GM04504 (cell line): ENCODE data around the gene UST.
A peak's percentile ranks its signal among the peaks of the same experiment; 100 is the strongest.
"Not testable (repeated sequence)": the region's sequence is repeated elsewhere in the genome, so short reads cannot be mapped to it uniquely, and the experiment has no call there.

Experiments used
- DNase-seq: peaks from one replicate; pipeline ENCODE4 v3.0.0-alpha.2; 2012; ENCODE audit warnings: low read depth

Gene UST

GRCh38 chr6:148951662-148952061 is 204.8 kb downstream of the UST start:
- DNase-seq: no peak

- peak; percentile 62 for DNase-seq
Observed at GRCh38 chr6:148952147-148953035, 205.6 kb downstream of the UST start.

GRCh38 chr6:148954461-148954860 is 207.6 kb downstream of the UST start:
- DNase-seq: no peak

GRCh38 chr6:148954934-148955333 is 208.1 kb downstream of the UST start:
- DNase-seq: no peak

GRCh38 chr6:148955441-148955840 is 208.6 kb downstream of the UST start:
- DNase-seq: no peak

- not testable (repeated sequence) for DNase-seq
Observed at GRCh38 chr6:148956163-148956562, 209.3 kb downstream of the UST start.

GRCh38 chr6:148957752-148958151 is 210.9 kb downstream of the UST start:
- DNase-seq: no peak

- no peak for DNase-seq
Observed at GRCh38 chr6:148959008-148959407, 212.2 kb downstream of the UST start.

- DNase-seq: no peak
Observed at GRCh38 chr6:148959501-148959900, 212.7 kb downstream of the UST start.

GRCh38 chr6:148962854-148963515 is 216.2 kb downstream of the UST start:
- no peak for DNase-seq

GRCh38 chr6:148963738-148964137 is 216.9 kb downstream of the UST start:
- no peak for DNase-seq

- no peak for DNase-seq
Observed at GRCh38 chr6:148964467-148964866, 217.6 kb downstream of the UST start.

- DNase-seq: no peak
Observed at GRCh38 chr6:148965287-148965686, 218.5 kb downstream of the UST start.

- no peak for DNase-seq
Observed at GRCh38 chr6:148967011-148967520, 220.2 kb downstream of the UST start.

GRCh38 chr6:148967541-148967956 is 220.7 kb downstream of the UST start:
- DNase-seq: no peak

- DNase-seq: no peak
Observed at GRCh38 chr6:148968771-148969602, 222.2 kb downstream of the UST start.

GRCh38 chr6:148969603-148970061 is 222.8 kb downstream of the UST start:
- DNase-seq: no peak

GRCh38 chr6:148971031-148971927 is 224.4 kb downstream of the UST start:
- no peak for DNase-seq

- no peak for DNase-seq
Observed at GRCh38 chr6:148972481-148972880, 225.7 kb downstream of the UST start.

- DNase-seq: no peak
Observed at GRCh38 chr6:148973538-148974208, 226.8 kb downstream of the UST start.

GRCh38 chr6:148974351-148974750 is 227.5 kb downstream of the UST start:
- DNase-seq: no peak
